Measurements from ENCODE around the gene ITGAD. TPM values are rescaled to one million over a fixed set of nuclear protein-coding genes. Genes with fewer than 3 reads are reported as not detected.

ITGAD gene
- total RNA-seq, 1 donor from 2014 or later = not detected

- Histone ChIP-seq H3K4me3 (ENCODE audit: insufficient read depth, low read depth, low read length) (no peak overlapping the region), H3K9me3 (ENCODE audit: insufficient read depth, low read depth, low read length) (no peaks in the 10 kb centered on the region), H3K79me2 (ENCODE audit: insufficient read depth, low read length) (peaks cover 12% of the 10 kb centered on the region), H2AFZ (ENCODE audit: low read depth, low read length) (no peak overlapping the region), H3K4me1 (ENCODE audit: insufficient read depth, low read length) (peaks cover 7% of the 10 kb centered on the region), H3K27me3 (ENCODE audit: insufficient read depth, low read length) (no peaks in the 10 kb centered on the region), H3K4me2 (ENCODE audit: low read length) (no peak overlapping the region), H3K36me3 (ENCODE audit: insufficient read depth, low read length) (peaks cover 4% of the 10 kb centered on the region), H4K20me1 (ENCODE audit: insufficient read depth, low read length) (no peaks in the 10 kb centered on the region), H3K27ac (ENCODE audit: low read depth, low read length) (no peak overlapping the region), H3K9ac (ENCODE audit: low read length) (no peak overlapping the region)
- peak overlapping the region; percentile 41 for H3K27ac Mint-ChIP-seq (ENCODE audit: unreplicated experiment)
- peak overlapping the region; percentile 58 for H3K4me3 Mint-ChIP-seq (ENCODE audit: unreplicated experiment)
- TF ChIP-seq CTCF (IDR thresholded peaks at IDR 0.05; ENCODE audit: insufficient read depth, low read depth, low read length) (no peak), EZH2 (IDR thresholded peaks at IDR 0.05; ENCODE audit: insufficient read depth, low read length) (no peak)
- peaks cover 4% of the 10 kb centered on the region for H3K4me1 Mint-ChIP-seq (ENCODE audit: low read depth, unreplicated experiment)
- H3K9me3 Mint-ChIP-seq (ENCODE audit: unreplicated experiment) = peaks cover 3% of the 10 kb centered on the region
- peaks cover 10% of the 10 kb centered on the region for H3K36me3 Mint-ChIP-seq (ENCODE audit: low read depth, unreplicated experiment)
- FAIRE-seq = no peak
- H3K27me3 Mint-ChIP-seq (ENCODE audit: low read depth, unreplicated experiment) = no peaks in the 10 kb centered on the region
- DNase-seq (ENCODE audit: low read depth) = no peak
Observed at GRCh38 chr16:31465788-31466370, 72.7 kb downstream of the ITGAD start.

- Histone ChIP-seq H3K4me1 (ENCODE audit: insufficient read depth, low read length) (peaks cover 12% of the 10 kb centered on the region), H4K20me1 (ENCODE audit: insufficient read depth, low read length) (no peaks in the 10 kb centered on the region), H2AFZ (ENCODE audit: low read depth, low read length) (no peak overlapping the region), H3K27ac (ENCODE audit: low read depth, low read length) (no peak overlapping the region), H3K9me3 (ENCODE audit: insufficient read depth, low read depth, low read length) (no peaks in the 10 kb centered on the region), H3K27me3 (ENCODE audit: insufficient read depth, low read length) (no peaks in the 10 kb centered on the region), H3K4me3 (ENCODE audit: insufficient read depth, low read depth, low read length) (no peak overlapping the region), H3K4me2 (ENCODE audit: low read length) (no peak overlapping the region), H3K9ac (ENCODE audit: low read length) (no peak overlapping the region), H3K36me3 (ENCODE audit: insufficient read depth, low read length) (peaks cover 4% of the 10 kb centered on the region), H3K79me2 (ENCODE audit: insufficient read depth, low read length) (peaks cover 13% of the 10 kb centered on the region)
- H3K4me1 Mint-ChIP-seq (ENCODE audit: low read depth, unreplicated experiment) = peaks cover 6% of the 10 kb centered on the region
- H3K36me3 Mint-ChIP-seq (ENCODE audit: low read depth, unreplicated experiment) = peaks cover 10% of the 10 kb centered on the region
- no peak overlapping the region for H3K27ac Mint-ChIP-seq (ENCODE audit: unreplicated experiment)
- FAIRE-seq (no peak), DNase-seq (ENCODE audit: low read depth) (no peak)
- H3K9me3 Mint-ChIP-seq (ENCODE audit: unreplicated experiment) = peaks cover 3% of the 10 kb centered on the region
- no peak overlapping the region for H3K4me3 Mint-ChIP-seq (ENCODE audit: unreplicated experiment)
- TF ChIP-seq CTCF (IDR thresholded peaks at IDR 0.05; ENCODE audit: insufficient read depth, low read depth, low read length) (no peak), EZH2 (IDR thresholded peaks at IDR 0.05; ENCODE audit: insufficient read depth, low read length) (no peak)
- H3K27me3 Mint-ChIP-seq (ENCODE audit: low read depth, unreplicated experiment) = no peaks in the 10 kb centered on the region
Observed at GRCh38 chr16:31466381-31466841, 73.3 kb downstream of the ITGAD start.

GRCh38 chr16:31467151-31467773, 74.1 kb downstream of the ITGAD start:
- Histone ChIP-seq H3K27me3 (ENCODE audit: insufficient read depth, low read length) (no peaks in the 10 kb centered on the region), H4K20me1 (ENCODE audit: insufficient read depth, low read length) (no peaks in the 10 kb centered on the region), H3K4me1 (ENCODE audit: insufficient read depth, low read length) (peaks cover 15% of the 10 kb centered on the region), H3K9me3 (ENCODE audit: insufficient read depth, low read depth, low read length) (no peaks in the 10 kb centered on the region), H2AFZ (ENCODE audit: low read depth, low read length) (no peak overlapping the region), H3K79me2 (ENCODE audit: insufficient read depth, low read length) (peaks cover 16% of the 10 kb centered on the region), H3K9ac (ENCODE audit: low read length) (no peak overlapping the region), H3K36me3 (ENCODE audit: insufficient read depth, low read length) (peaks cover 4% of the 10 kb centered on the region), H3K27ac (ENCODE audit: low read depth, low read length) (no peak overlapping the region), H3K4me3 (ENCODE audit: insufficient read depth, low read depth, low read length) (no peak overlapping the region), H3K4me2 (ENCODE audit: low read length) (no peak overlapping the region)
- H3K4me3 Mint-ChIP-seq (ENCODE audit: unreplicated experiment) = no peak overlapping the region
- FAIRE-seq (no peak), DNase-seq (ENCODE audit: low read depth) (no peak)
- H3K36me3 Mint-ChIP-seq (ENCODE audit: low read depth, unreplicated experiment) = peaks cover 10% of the 10 kb centered on the region
- TF ChIP-seq CTCF (IDR thresholded peaks at IDR 0.05; ENCODE audit: insufficient read depth, low read depth, low read length) = no peak
- no peak for TF ChIP-seq EZH2 (IDR thresholded peaks at IDR 0.05; ENCODE audit: insufficient read depth, low read length)
- peaks cover 6% of the 10 kb centered on the region for H3K4me1 Mint-ChIP-seq (ENCODE audit: low read depth, unreplicated experiment)
- H3K9me3 Mint-ChIP-seq (ENCODE audit: unreplicated experiment) = peaks cover 3% of the 10 kb centered on the region
- H3K27me3 Mint-ChIP-seq (ENCODE audit: low read depth, unreplicated experiment) = no peaks in the 10 kb centered on the region
- peak overlapping the region; percentile 58 for H3K27ac Mint-ChIP-seq (ENCODE audit: unreplicated experiment)

All from astrocyte (in vitro differentiated cells and primary cell).